ENCODE results near the gene ZNF438.

ZNF438 gene

GRCh38 chr10:31073996-31074721, 42.5 kb upstream of the ZNF438 start:
- Histone ChIP-seq H3K27me3 (ENCODE audit: insufficient read depth, low read depth, severe bottlenecking) (no peaks in the 10 kb centered on the region), H3K9me3 (ENCODE audit: severe bottlenecking) (no peaks in the 10 kb centered on the region), H3K4me3 (ENCODE audit: low read depth, low read length) (no peak overlapping the region), H3K27ac (no peak overlapping the region), H3K36me3 (no peaks in the 10 kb centered on the region)
- no peak for TF ChIP-seq CTCF (IDR thresholded peaks at IDR 0.05; ENCODE audit: low read depth, low read length)
- DNase-seq = no peak

- TF ChIP-seq CTCF (IDR thresholded peaks at IDR 0.05; ENCODE audit: low read depth, low read length) = no peak
- no peaks in the 10 kb centered on the region for H3K9me3 ChIP-seq (ENCODE audit: severe bottlenecking)
- H3K27ac ChIP-seq = no peak overlapping the region
- H3K36me3 ChIP-seq = no peaks in the 10 kb centered on the region
- no peak for DNase-seq
- no peaks in the 10 kb centered on the region for H3K27me3 ChIP-seq (ENCODE audit: insufficient read depth, low read depth, severe bottlenecking)
- no peak overlapping the region for H3K4me3 ChIP-seq (ENCODE audit: low read depth, low read length)
Observed at GRCh38 chr10:31073211-31073610, 41.5 kb upstream of the ZNF438 start.

GRCh38 chr10:31072451-31072850, 40.8 kb upstream of the ZNF438 start:
- H3K27ac ChIP-seq = no peak overlapping the region
- no peaks in the 10 kb centered on the region for H3K36me3 ChIP-seq

GRCh38 chr10:31071232-31072005, 39.8 kb upstream of the ZNF438 start:
- Histone ChIP-seq H3K4me3 (ENCODE audit: low read depth, low read length) (no peak overlapping the region), H3K36me3 (no peaks in the 10 kb centered on the region), H3K9me3 (ENCODE audit: severe bottlenecking) (no peaks in the 10 kb centered on the region), H3K27ac (no peak overlapping the region), H3K27me3 (ENCODE audit: insufficient read depth, low read depth, severe bottlenecking) (no peaks in the 10 kb centered on the region)
- DNase-seq = no peak
- no peak for TF ChIP-seq CTCF (IDR thresholded peaks at IDR 0.05; ENCODE audit: low read depth, low read length)

More at GRCh38 chr10:31072451-31072850, 40.8 kb upstream of the ZNF438 start:
- TF ChIP-seq CTCF (IDR thresholded peaks at IDR 0.05; ENCODE audit: low read depth, low read length) = no peak
- no peak for DNase-seq
- H3K27me3 ChIP-seq (ENCODE audit: insufficient read depth, low read depth, severe bottlenecking) = no peaks in the 10 kb centered on the region
- no peak overlapping the region for H3K4me3 ChIP-seq (ENCODE audit: low read depth, low read length)
- no peaks in the 10 kb centered on the region for H3K9me3 ChIP-seq (ENCODE audit: severe bottlenecking)

GRCh38 chr10:31070691-31071090, 39.0 kb upstream of the ZNF438 start:
- TF ChIP-seq CTCF (IDR thresholded peaks at IDR 0.05; ENCODE audit: low read depth, low read length) = no peak
- no peaks in the 10 kb centered on the region for H3K36me3 ChIP-seq
- H3K27me3 ChIP-seq (ENCODE audit: insufficient read depth, low read depth, severe bottlenecking) = no peaks in the 10 kb centered on the region
- no peak overlapping the region for H3K27ac ChIP-seq
- DNase-seq = no peak
- no peaks in the 10 kb centered on the region for H3K9me3 ChIP-seq (ENCODE audit: severe bottlenecking)
- H3K4me3 ChIP-seq (ENCODE audit: low read depth, low read length) = no peak overlapping the region
